GM18868 (cell line): ENCODE results near the gene HADH.
"Not testable (repeated sequence)": the region's sequence is repeated elsewhere in the genome, so short reads cannot be mapped to it uniquely, and the experiment has no call there.

Experiments
- ATAC-seq: cut with Tn5 transposase; IDR thresholded peaks from one replicate; pipeline ENCODE4 v1.9.1; 2021; ENCODE audit warnings: mild to moderate bottlenecking, moderate library complexity; ENCODE audit not compliant: unreplicated experiment

Gene HADH

DNA sequence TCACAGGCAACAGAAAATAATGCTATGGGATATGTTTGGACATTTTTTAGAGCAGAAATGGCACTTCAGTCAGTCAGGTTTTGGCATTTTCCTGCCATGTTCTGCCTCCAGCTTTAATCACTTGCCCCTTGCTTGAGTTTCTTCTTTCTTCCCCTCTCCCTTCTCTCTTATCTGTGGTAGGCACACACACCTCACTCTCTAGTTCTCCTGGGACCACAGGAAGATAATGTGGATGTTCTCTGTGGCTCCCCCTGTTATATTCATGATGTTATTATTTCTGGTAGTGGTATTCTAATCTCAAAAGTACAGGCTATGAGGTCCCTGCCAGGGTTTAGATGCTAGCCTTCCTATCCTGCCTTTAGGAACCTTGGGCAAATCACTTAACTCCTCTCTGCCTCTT, 5.2 kb downstream of the HADH start:
- ATAC-seq = no peak

DNA sequence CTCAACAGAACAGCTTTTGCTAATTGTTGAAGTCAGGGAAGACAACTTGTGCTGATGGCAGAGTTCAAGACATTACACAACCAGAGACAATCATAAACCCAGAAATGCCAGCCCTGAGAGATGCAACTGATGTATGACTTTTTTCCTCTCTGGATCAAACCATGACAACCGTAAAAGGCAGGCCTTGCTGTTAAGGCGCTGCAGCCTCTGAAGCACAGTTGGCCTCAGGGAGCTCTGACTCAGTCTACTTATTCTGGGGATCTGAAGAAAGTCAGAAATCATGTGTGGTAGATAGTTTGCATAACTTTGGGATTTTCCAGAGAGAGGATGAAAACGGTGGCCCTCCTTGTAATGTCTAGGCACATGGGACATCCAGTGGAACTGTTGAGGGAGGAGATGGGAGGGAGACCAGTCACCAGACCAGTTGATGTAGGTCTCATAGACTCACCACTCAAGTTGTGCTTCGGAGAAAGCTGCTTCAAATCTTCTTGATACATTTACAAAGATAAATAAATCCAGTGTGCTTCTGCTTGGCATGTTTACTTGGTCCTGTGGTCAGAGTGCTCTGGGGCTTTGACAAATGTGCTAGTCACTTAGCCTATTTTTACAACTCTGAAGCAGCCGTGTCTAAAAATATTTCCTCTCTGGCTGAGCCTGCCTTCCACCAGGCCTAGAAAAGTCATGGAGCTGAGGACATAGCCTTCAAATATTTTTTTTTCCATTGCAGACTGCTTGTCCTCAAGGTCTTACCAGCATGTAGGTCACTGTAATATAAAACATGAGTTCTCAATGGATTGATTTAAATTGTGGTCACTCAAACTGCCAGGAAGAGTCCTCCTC, 7.5 kb downstream of the HADH start:
- no peak for ATAC-seq

DNA sequence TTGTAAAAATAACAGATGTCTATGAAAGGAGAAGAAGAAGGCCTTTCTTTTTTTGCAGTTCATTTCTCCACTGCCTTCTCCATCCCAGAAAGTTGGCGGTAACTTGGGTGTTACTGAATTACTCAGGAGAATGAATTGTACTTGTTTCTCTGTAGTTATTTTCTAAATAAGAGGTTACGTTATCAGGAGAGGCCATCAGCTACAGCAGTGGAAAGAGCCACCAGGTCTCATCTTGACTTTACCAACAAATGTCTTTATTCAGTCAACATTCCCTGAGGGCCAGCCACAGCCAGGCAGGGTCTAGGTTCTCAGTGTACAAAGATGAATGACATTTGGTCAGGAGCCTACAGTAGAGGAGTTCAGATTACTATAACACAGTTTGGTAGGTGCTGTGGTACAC, 8.1 kb downstream of the HADH start:
- no peak for ATAC-seq

DNA sequence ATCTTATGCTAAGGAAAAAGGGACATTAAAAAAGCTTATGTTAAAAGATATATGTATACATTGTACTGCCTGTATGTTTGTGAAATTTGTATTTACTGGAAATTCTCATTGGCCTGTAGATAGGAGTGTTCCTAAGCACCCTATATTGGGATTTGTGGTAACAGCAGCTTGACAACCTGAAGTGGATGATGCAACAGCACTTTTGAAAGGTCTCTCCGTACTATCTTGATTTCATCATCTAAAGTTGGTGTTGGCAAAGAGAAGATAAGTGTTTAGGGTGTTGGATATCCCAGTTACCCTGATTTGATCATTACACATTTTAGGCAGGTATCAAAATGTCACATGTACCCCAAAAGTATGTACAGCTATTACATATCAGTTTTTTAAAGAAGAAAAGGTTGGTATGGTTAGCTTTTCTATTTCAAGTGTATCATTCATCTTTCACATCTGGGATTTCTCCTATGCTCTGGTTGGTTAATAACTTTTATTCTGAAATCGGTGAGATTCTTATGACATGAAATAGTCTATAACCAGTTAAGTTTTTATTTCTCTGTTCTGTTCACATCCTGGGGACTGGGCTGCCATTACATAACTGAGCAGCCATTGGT, 10.3 kb downstream of the HADH start:
- no peak for ATAC-seq

GRCh38 chr4:108001540-108002135, 11.9 kb downstream of the HADH start:
- no peak for ATAC-seq

DNA sequence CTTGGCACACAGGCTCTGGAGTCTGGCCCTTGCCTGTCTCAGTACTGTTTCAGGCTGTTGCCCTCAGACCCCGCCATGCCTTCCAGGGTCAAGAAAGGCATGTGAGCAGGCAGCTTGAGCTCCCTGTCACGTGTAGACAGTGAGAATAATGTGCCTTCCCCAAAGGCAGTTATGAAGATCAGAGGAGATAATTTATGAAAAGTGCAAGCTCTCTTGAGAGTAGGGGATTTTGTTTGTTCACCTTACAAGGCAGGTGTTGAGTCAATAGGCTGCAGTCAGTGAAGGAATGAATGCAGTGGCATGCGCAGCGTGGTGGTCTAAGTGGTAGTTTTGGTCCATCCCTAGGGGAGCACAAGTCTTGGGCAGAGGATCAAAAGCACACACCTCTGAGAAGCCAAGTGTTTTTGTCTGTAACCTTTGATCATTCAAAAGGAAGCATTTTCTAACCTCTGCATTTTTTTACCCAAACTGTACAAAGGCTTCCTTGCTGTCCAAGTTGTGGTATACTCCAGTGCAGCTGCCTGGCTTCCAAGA, 14.4 kb downstream of the HADH start:
- peak; percentile 68 for ATAC-seq

- no peak for ATAC-seq
Observed at GRCh38 chr4:108004646-108005045, 15.0 kb downstream of the HADH start.

- ATAC-seq = no peak
Observed at GRCh38 chr4:108005807-108006206, 16.1 kb downstream of the HADH start.

DNA sequence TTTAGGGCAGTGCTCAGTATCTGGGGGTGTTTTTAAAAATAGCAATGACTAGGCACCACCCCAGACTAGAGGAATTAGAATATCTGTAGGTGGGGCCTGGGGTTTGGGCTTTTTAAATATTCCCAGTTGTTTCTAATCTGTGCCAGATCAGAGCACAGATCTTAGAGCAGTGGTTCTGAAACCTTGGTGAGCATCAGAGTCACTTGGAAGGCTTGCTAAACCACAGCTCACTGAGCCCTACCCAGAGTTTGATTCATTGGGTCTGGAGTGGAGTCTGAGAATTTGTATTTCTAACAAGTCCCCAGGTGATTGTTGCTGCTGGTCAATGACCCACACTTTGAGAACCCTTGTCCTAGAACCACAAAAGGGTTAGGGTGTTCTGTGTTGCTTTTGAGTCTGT, 16.7 kb downstream of the HADH start:
- ATAC-seq = peak; percentile 55

DNA sequence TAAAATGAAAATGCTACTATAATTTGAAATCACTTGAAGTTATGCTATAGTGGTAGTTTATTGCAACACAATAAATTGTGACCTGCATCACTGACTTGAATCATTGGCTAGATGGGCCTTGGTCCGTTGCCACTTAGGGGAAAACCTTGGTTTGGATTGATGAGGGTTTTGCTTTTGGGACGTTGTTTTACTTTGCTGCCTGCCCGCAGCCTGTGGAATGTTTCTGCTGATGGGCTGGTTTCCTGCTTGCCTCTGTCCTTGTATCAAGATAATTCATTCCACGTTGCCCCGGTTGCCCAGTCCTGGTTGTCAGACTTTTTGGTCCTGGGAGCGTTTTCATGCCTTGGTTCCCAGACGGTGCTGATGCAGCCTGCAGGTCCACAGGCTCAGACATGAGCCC, 18.3 kb downstream of the HADH start:
- ATAC-seq = no peak

DNA sequence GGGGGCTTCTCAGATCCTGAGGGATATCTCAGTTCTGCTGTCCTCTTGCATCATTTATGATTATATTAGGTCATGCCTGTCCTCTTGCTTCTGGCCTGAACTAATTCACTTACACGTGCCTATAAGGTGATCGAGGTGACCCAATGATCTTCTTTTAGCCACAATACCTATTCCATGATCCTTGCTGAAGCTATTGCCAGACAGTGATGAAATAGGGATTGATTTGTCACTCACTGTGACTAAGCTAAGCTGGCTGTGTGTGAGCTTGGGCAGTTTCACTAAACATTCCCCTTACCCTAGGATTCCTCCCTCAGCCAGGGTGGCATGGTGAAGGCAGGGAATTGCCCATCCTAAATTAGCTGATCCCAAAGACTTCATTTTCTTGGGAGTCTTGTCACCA, 19.0 kb downstream of the HADH start:
- no peak for ATAC-seq

DNA sequence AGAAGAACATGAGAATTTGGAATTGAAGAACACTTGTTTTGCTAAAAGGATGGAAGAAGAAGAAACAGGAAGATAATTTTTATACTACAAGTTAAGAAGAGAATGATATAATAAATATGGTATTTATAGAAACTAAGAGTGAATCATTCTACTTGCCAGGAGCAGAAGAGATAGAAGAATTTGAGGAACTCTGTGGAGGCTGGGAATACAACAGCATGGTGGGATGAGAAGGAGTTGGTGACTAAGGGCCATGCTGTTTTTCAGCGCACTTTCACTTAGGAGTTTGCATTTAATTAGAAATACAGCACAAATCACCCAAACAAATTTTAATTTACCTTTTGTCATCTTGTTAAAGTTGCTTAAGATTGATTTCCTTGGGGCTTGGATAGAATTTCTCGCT, 20.5 kb downstream of the HADH start:
- no peak for ATAC-seq

DNA sequence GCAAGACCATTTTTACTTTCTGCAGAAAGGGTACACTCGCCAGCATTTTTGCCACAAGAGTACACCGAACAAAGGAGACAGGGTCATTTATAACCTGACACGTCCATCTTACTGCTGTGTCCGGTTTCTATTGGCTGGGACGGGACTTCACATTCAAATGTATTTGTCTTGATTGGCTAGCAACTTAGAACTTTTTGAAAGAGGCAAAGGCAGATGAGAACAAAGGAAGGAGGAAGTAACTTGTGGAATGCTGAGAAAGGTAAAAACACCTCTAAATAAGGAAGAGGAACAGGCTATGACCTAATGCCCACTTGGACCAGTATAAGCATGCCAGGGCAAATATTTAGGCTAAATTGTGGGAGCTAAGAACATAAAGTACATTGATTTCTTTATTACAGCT, 22.7 kb downstream of the HADH start:
- not testable (repeated sequence) for ATAC-seq

GRCh38 chr4:108013327-108013726, 23.6 kb downstream of the HADH start:
- ATAC-seq = no peak

DNA sequence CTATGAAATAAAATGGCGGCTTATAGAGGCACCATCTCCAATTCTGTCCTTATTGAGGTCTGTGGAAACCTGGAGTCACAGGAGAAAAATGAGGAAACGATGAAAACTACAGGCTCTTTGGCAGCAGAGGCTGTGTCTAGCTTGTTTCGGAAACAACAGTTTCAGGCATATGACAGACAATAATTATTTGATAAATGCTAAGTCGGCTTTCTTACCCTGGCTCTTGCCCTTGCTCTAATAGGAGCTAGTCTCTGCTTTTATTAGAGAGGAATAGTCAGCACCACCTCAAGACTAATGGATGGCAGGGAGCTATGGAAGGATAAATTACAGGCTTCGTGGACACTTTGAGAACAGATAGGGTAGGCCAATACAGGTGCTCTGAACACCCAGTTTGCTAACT, 24.3 kb downstream of the HADH start:
- ATAC-seq = no peak

- ATAC-seq = peak; percentile 95
Observed at GRCh38 chr4:108018040-108018883, 28.6 kb downstream of the HADH start.

DNA sequence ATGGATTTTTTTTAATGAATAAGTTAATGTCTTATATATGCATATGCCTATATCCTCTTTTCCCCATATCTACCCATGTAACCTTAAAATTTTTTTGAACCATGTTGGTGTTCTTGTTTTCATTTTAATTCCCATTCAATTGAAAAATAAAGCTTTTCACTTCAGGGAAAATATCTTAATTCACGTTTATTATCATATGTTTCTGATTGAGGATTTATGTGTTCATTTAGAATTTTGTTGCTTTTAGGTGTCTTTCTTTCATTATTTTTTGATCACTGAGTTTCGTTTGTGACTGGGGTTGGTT, 29.1 kb downstream of the HADH start:
- ATAC-seq = no peak

DNA sequence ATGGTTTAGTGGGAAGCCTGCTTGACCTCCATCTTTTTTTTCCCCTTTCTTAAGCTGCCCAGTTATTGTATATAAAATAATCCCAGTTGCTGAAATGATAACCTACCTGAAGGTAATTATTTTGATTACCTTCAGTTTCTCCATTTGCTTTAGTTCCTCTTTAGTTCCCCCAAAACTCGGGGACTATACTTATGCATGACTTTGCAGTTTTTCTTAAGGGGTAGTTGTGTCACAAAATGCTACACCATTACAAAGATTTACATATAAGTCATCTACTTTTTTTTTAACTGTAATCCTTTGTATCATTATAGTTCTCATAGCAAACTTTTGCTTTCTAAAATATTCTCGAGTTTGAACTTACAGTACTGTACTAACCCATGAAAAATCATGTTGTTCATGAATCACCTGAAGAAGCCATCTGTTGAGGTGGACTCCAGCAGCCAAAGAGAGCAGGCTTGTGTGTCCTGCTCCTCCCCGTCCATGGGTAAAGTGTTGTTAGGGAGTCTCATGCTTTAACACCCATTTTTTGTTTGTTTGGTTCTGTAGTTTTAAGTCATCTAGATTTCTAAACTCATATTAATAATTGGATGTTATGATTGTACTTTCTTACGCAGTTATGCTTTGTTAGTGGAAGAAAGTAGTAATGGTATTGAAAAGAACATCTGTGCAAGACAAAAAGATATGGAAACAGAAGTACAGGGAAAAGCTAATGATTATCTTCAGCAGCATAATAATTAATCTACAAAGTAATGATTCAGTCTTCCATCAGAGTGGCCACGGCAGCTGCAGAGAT, 34.6 kb downstream of the HADH start:
- no peak for ATAC-seq

GRCh38 chr4:108024878-108025165, 35.1 kb downstream of the HADH start:
- ATAC-seq = no peak

- no peak for ATAC-seq
Observed at GRCh38 chr4:108029016-108029720, 39.5 kb downstream of the HADH start.
